Astrocyte (in vitro differentiated cells and primary cell): ENCODE measurements around the gene MAPKAP1. TPM values are rescaled to one million over a fixed set of nuclear protein-coding genes. Genes with fewer than 3 reads are reported as not detected.

Experiments
- DNase-seq: peaks from one replicate; pipeline ENCODE4 v3.0.0-alpha.2; 2010; ENCODE audit warnings: low read depth
- FAIRE-seq: peaks from 2 replicates; lab custom pipeline; 2011; peaks lifted over from hg19 to GRCh38; lab: Jason Lieb, UNC
- H2AFZ ChIP-seq: 2 replicates; pipeline ENCODE4 v1.6.0; 2012; ENCODE audit warnings: low read depth, low read length, inconsistent platforms
- H3K27ac ChIP-seq: 2 replicates; pipeline ENCODE4 v1.5.1; 2011; ENCODE audit warnings: low read depth, low read length, inconsistent platforms
- H3K27me3 ChIP-seq: 2 replicates; pipeline ENCODE4 v1.6.0; 2011; ENCODE audit warnings: low read length, inconsistent platforms; ENCODE audit not compliant: insufficient read depth
- H3K36me3 ChIP-seq: 2 replicates; pipeline ENCODE4 v1.5.1; 2011; ENCODE audit warnings: low read length, inconsistent platforms; ENCODE audit not compliant: insufficient read depth
- H3K4me1 ChIP-seq: 2 replicates; pipeline ENCODE4 v1.5.1; 2011; ENCODE audit warnings: low read length, inconsistent platforms; ENCODE audit not compliant: insufficient read depth
- H3K4me2 ChIP-seq: 2 replicates; pipeline ENCODE4 v1.6.0; 2012; ENCODE audit warnings: low read length, inconsistent platforms
- H3K4me3 ChIP-seq: 2 replicates; pipeline ENCODE4 v1.5.1; 2011; ENCODE audit warnings: low read depth, mild to moderate bottlenecking, low read length, inconsistent platforms; ENCODE audit not compliant: insufficient read depth
- H3K79me2 ChIP-seq: 2 replicates; pipeline ENCODE4 v1.6.0; 2012; ENCODE audit warnings: mild to moderate bottlenecking, low read length, inconsistent platforms; ENCODE audit not compliant: insufficient read depth
- H3K9ac ChIP-seq: 2 replicates; pipeline ENCODE4 v1.6.0; 2012; ENCODE audit warnings: mild to moderate bottlenecking, low read length, inconsistent platforms
- H3K9me3 ChIP-seq: 2 replicates; pipeline ENCODE4 v1.5.1; 2012; ENCODE audit warnings: low read depth, mild to moderate bottlenecking, low read length, inconsistent platforms; ENCODE audit not compliant: insufficient read depth
- H4K20me1 ChIP-seq: 2 replicates; pipeline ENCODE4 v1.6.0; 2012; ENCODE audit warnings: low read length, inconsistent platforms; ENCODE audit not compliant: insufficient read depth
- H3K27ac Mint-ChIP-seq: one replicate; pipeline ENCODE4 v1.8.0; 2021; ENCODE audit warnings: mild to moderate bottlenecking, mixed read lengths; ENCODE audit not compliant: unreplicated experiment
- H3K27me3 Mint-ChIP-seq: one replicate; pipeline ENCODE4 v1.8.0; 2021; ENCODE audit warnings: low read depth, mixed read lengths; ENCODE audit not compliant: unreplicated experiment
- H3K36me3 Mint-ChIP-seq: one replicate; pipeline ENCODE4 v1.8.0; 2021; ENCODE audit warnings: low read depth, mixed read lengths; ENCODE audit not compliant: unreplicated experiment
- H3K4me1 Mint-ChIP-seq: one replicate; pipeline ENCODE4 v1.8.0; 2021; ENCODE audit warnings: low read depth, mixed read lengths; ENCODE audit not compliant: unreplicated experiment
- H3K4me3 Mint-ChIP-seq: one replicate; pipeline ENCODE4 v1.8.0; 2021; ENCODE audit warnings: mild to moderate bottlenecking, moderate library complexity, mixed read lengths; ENCODE audit not compliant: unreplicated experiment
- H3K9me3 Mint-ChIP-seq: one replicate; pipeline ENCODE4 v1.8.0; 2021; ENCODE audit warnings: mild to moderate bottlenecking, mixed read lengths; ENCODE audit not compliant: unreplicated experiment
- CTCF ChIP-seq: IDR thresholded peaks from 2 replicates; pipeline ENCODE4 v1.5.1; 2011; ENCODE audit warnings: low read depth, mild to moderate bottlenecking, inconsistent platforms, low read length, moderate library complexity; ENCODE audit not compliant: insufficient read depth
- EZH2 ChIP-seq: IDR thresholded peaks from 2 replicates; pipeline ENCODE4 v1.6.1; 2012; ENCODE audit warnings: mild to moderate bottlenecking, low read length, inconsistent platforms; ENCODE audit not compliant: insufficient read depth
- total RNA-seq: library from RNA; stranded (reverse); gene quantifications from 2 replicates; pipeline ENCODE4 v1.2.1, GENCODE V29; 2021

MAPKAP1 gene
- total RNA-seq, 1 donor from 2014 or later, result 109 TPM

- H4K20me1 ChIP-seq, result no peaks in the 10 kb centered on the region
- TF ChIP-seq CTCF (no peak), EZH2 (no peak)
- no peak overlapping the region for H3K4me3 ChIP-seq
- H3K4me2 ChIP-seq, result no peak overlapping the region
- peaks cover 8% of the 10 kb centered on the region for H3K4me1 Mint-ChIP-seq
- FAIRE-seq, result no peak
- DNase-seq, result no peak
- H3K27me3 Mint-ChIP-seq, result no peaks in the 10 kb centered on the region
- no peak overlapping the region for H3K4me3 Mint-ChIP-seq
- no peak overlapping the region for H3K9ac ChIP-seq
- H3K79me2 ChIP-seq, result peaks cover 8% of the 10 kb centered on the region
- H3K36me3 Mint-ChIP-seq, result peaks cover 3% of the 10 kb centered on the region
- no peaks in the 10 kb centered on the region for H3K9me3 Mint-ChIP-seq
- peaks cover 10% of the 10 kb centered on the region for H3K4me1 ChIP-seq
- no peaks in the 10 kb centered on the region for H3K27me3 ChIP-seq
- H3K27ac ChIP-seq, result no peak overlapping the region
- H3K27ac Mint-ChIP-seq, result no peak overlapping the region
- peaks cover 5% of the 10 kb centered on the region for H3K36me3 ChIP-seq
- H2AFZ ChIP-seq, result no peak overlapping the region
- H3K9me3 ChIP-seq, result no peaks in the 10 kb centered on the region
Observed at GRCh38 chr9:125556046-125556721, 150.8 kb downstream of the MAPKAP1 start.

GRCh38 chr9:125554726-125555125 lies 152.3 kb downstream of the MAPKAP1 start:
- no peak overlapping the region for H3K9ac ChIP-seq
- H3K27ac ChIP-seq, result no peak overlapping the region
- H3K4me2 ChIP-seq, result no peak overlapping the region
- no peaks in the 10 kb centered on the region for H3K27me3 ChIP-seq
- Mint-ChIP-seq H3K4me3 (no peak overlapping the region), H3K9me3 (no peaks in the 10 kb centered on the region), H3K36me3 (peaks cover 3% of the 10 kb centered on the region), H3K27ac (no peak overlapping the region), H3K27me3 (no peaks in the 10 kb centered on the region), H3K4me1 (peaks cover 20% of the 10 kb centered on the region)
- no peak overlapping the region for H3K4me3 ChIP-seq
- no peak for DNase-seq
- peaks cover 5% of the 10 kb centered on the region for H3K36me3 ChIP-seq
- H2AFZ ChIP-seq, result no peak overlapping the region
- H3K4me1 ChIP-seq, result peaks cover 24% of the 10 kb centered on the region
- TF ChIP-seq EZH2 (no peak), CTCF (no peak)
- H4K20me1 ChIP-seq, result no peaks in the 10 kb centered on the region
- FAIRE-seq, result no peak
- H3K79me2 ChIP-seq, result peaks cover 4% of the 10 kb centered on the region
- H3K9me3 ChIP-seq, result no peaks in the 10 kb centered on the region

- Histone ChIP-seq H2AFZ (no peak overlapping the region), H3K79me2 (peaks cover 7% of the 10 kb centered on the region), H3K27ac (no peak overlapping the region), H3K27me3 (no peaks in the 10 kb centered on the region), H3K9ac (no peak overlapping the region), H3K4me3 (no peak overlapping the region), H4K20me1 (peaks cover 5% of the 10 kb centered on the region), H3K4me2 (no peak overlapping the region), H3K4me1 (peaks cover 21% of the 10 kb centered on the region), H3K9me3 (no peaks in the 10 kb centered on the region), H3K36me3 (no peaks in the 10 kb centered on the region)
- no peak for FAIRE-seq
- Mint-ChIP-seq H3K36me3 (peaks cover 6% of the 10 kb centered on the region), H3K4me3 (no peak overlapping the region), H3K27me3 (no peaks in the 10 kb centered on the region), H3K4me1 (peaks cover 19% of the 10 kb centered on the region), H3K9me3 (no peaks in the 10 kb centered on the region), H3K27ac (no peak overlapping the region)
- no peak for DNase-seq
- TF ChIP-seq EZH2 (no peak), CTCF (no peak)
Observed at GRCh38 chr9:125551781-125552180, 155.2 kb downstream of the MAPKAP1 start.
